HepG2 (cell line): ENCODE data around the gene ANTXR1. TPM values are rescaled to one million over a fixed set of nuclear protein-coding genes. Genes with fewer than 3 reads are reported as not detected.

Source experiments
- CSRNP1 ChIP-seq: sonication (generic); formaldehyde crosslinking; IDR thresholded peaks from 2 replicates; pipeline ENCODE4 v1.8.1; 2023; ENCODE audit warnings: mild to moderate bottlenecking, missing genetic modification reagents
- FOXC1 ChIP-seq: sonication (generic); formaldehyde crosslinking; IDR thresholded peaks from 2 replicates; pipeline ENCODE4 v1.8.0; 2022; ENCODE audit warnings: mild to moderate bottlenecking, missing genetic modification reagents, borderline replicate concordance
- HDAC6 ChIP-seq: fragments of 200-600 bp; sonication (generic); IDR thresholded peaks from 2 replicates; pipeline ENCODE4 v1.7.0; 2017; ENCODE audit warnings: mild to moderate bottlenecking, antibody characterized with exemption, low read length, low read depth
- HNRNPL ChIP-seq: fragments of 200-400 bp; formaldehyde crosslinking; IDR thresholded peaks from 2 replicates; pipeline ENCODE4 v1.6.1; 2017; ENCODE audit warnings: mild to moderate bottlenecking, low read depth, low read length
- JUN ChIP-seq: sonication (generic); formaldehyde crosslinking; IDR thresholded peaks from 2 replicates; pipeline ENCODE4 v1.4.0; 2020; ENCODE audit warnings: mild to moderate bottlenecking, missing genetic modification reagents
- NBN ChIP-seq: fragments of 450-650 bp; conservative IDR thresholded peaks from 2 replicates; pipeline ENCODE4 v1.6.1; 2017
- PHF8 ChIP-seq: sonication (generic); formaldehyde crosslinking; IDR thresholded peaks from 2 replicates; pipeline ENCODE4 v1.5.0; 2020; ENCODE audit warnings: missing genetic modification reagents
- RNF2 ChIP-seq: fragments of 450-650 bp; conservative IDR thresholded peaks from 2 replicates; pipeline ENCODE4 v1.6.1; 2016; ENCODE audit warnings: low read depth
- SMAD1 ChIP-seq: sonication (generic); formaldehyde crosslinking; IDR thresholded peaks from 2 replicates; pipeline ENCODE4 v1.4.0; 2020; ENCODE audit warnings: missing genetic modification reagents, low read depth, mild to moderate bottlenecking, borderline replicate concordance
- SMARCE1 ChIP-seq: fragments of 450-650 bp; IDR thresholded peaks from 2 replicates; pipeline ENCODE4 v1.6.1; 2017; ENCODE audit warnings: borderline replicate concordance
- SP5 ChIP-seq: IDR thresholded peaks from 2 replicates; pipeline ENCODE4 v1.6.1; 2016; ENCODE audit warnings: low read depth, borderline replicate concordance
- ZFP91 ChIP-seq: sonication (generic); formaldehyde crosslinking; IDR thresholded peaks from 2 replicates; pipeline ENCODE4 v1.9.0; 2022; ENCODE audit warnings: missing genetic modification reagents, mild to moderate bottlenecking, borderline replicate concordance
- ZNF207 ChIP-seq: fragments of 450-650 bp; IDR thresholded peaks from 2 replicates; pipeline ENCODE4 v1.6.1; 2016; ENCODE audit warnings: antibody characterized with exemption, borderline replicate concordance
- ZNF276 ChIP-seq: sonication (generic); formaldehyde crosslinking; IDR thresholded peaks from 2 replicates; pipeline ENCODE4 v1.4.0; 2020; ENCODE audit warnings: mild to moderate bottlenecking, low read depth, missing genetic modification reagents
- ZNF337 ChIP-seq: sonication (generic); formaldehyde crosslinking; IDR thresholded peaks from 2 replicates; pipeline ENCODE4 v1.5.1; 2020; ENCODE audit warnings: missing genetic modification reagents, low read depth, mild to moderate bottlenecking, borderline replicate concordance
- ZNF430 ChIP-seq: sonication (generic); formaldehyde crosslinking; IDR thresholded peaks from 2 replicates; pipeline ENCODE4 v1.9.0; 2021; ENCODE audit warnings: mild to moderate bottlenecking, missing genetic modification reagents
- ZNF446 ChIP-seq: sonication (generic); formaldehyde crosslinking; IDR thresholded peaks from 2 replicates; pipeline ENCODE4 v1.5.0; 2020; ENCODE audit warnings: mild to moderate bottlenecking, missing genetic modification reagents
- ZNF629 ChIP-seq: sonication (generic); formaldehyde crosslinking; conservative IDR thresholded peaks from 2 replicates; pipeline ENCODE4 v1.5.0; 2020; ENCODE audit warnings: missing genetic modification reagents
- ZNF772 ChIP-seq: sonication (generic); formaldehyde crosslinking; IDR thresholded peaks from 2 replicates; pipeline ENCODE4 v1.5.0; 2020; ENCODE audit warnings: mild to moderate bottlenecking, missing genetic modification reagents
- ZSCAN5A ChIP-seq: sonication (generic); formaldehyde crosslinking; IDR thresholded peaks from 2 replicates; pipeline ENCODE4 v1.8.0; 2022; ENCODE audit warnings: mild to moderate bottlenecking, missing genetic modification reagents, borderline replicate concordance
- polyA plus RNA-seq, 8 experiments: library from polyadenylated mRNA; depleted of rRNA in 3 of 8; stranded (reverse) in 7 of 8; unstranded in 1 of 8; fragments of >200 nt; fragmentation: Illumina TruSeq in 4 of 8; extraction: Trizol in 4 of 8; gene quantifications; 2 replicates each; pipeline versions ENCODE4 v1.2.1 to v1.2.3, GENCODE V29; 2011 to 2016; ENCODE audit warnings: low read depth in 4 of 8, missing spikeins in 1 of 8, mixed read lengths in 1 of 8; ENCODE audit not compliant: insufficient read depth in 1 of 8
- total RNA-seq, 5 experiments: library from RNA; depleted of rRNA; stranded (reverse); fragments of >200 nt; fragmentation: Illumina TruSeq; extraction: Trizol; gene quantifications; 2 replicates each; pipeline ENCODE4 v1.2.3, GENCODE V29; 2016; ENCODE audit warnings: low read depth in 1 of 5
- TF ChIP-seq, protein P1 (sequence below): IDR thresholded peaks from 2 replicates; pipeline ENCODE4 v1.6.1; 2016; ENCODE audit warnings: low read depth, borderline replicate concordance
- TF ChIP-seq, protein P2 (sequence below): IDR thresholded peaks from 2 replicates; pipeline ENCODE4 v1.6.1; 2018; ENCODE audit warnings: missing genetic modification reagents

Gene ANTXR1
- total and polyA plus RNA-seq, 2 of the 13 experiments (the other 11 are each of a cell fraction or from before 2014, with no cell fraction given) = 4.5 to 12.7 TPM

DNA sequence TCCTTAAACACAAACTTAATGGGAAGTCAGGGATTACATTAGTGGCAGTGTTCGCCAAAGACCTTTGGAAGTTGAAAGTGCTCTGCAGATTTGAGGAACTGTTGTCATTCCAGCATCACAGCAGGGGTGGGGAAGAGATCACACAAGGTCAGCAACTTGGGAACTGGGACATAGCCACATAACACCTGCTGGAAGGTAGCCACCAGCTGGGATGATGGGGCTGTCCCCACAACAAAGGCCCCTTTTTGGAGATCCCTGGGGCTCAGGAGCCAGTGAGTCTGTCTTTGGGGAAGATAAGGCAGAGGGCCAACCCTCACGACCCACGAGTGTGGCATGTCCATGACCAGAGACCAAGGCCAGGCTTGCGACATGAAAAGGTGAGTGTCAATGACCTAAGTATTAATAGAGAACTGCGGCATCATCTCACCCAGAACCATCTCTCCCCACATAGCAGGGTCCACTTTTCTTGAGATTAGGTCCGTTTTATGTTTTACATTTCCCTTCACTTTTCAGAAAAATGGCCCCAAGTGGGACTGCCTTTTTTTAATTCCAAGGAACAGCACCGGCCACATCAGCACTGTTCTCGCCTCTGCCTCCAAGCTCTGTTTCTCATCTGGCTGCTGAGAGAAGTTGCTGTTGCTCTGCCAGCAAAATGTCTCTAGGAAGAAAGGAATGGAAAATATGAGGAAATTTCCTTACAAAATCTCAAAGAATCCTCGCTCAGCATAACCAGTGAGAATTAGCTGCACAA, 267.1 kb downstream of the ANTXR1 start (continued):
- TF ChIP-seq ZNF772 = peak; percentile 59; the same call in 1 of the 2 replicates
- no peak; the same call in 1 of the 2 replicates for TF ChIP-seq ZSCAN5A
- 0 out of 2 replicates have a peak, but pooled peaks have one; percentile 21 for TF ChIP-seq ZNF446 (CRISPR knock-in tag)
- no peak for TF ChIP-seq JUN (CRISPR knock-in tag)
- TF ChIP-seq, protein P1, sequence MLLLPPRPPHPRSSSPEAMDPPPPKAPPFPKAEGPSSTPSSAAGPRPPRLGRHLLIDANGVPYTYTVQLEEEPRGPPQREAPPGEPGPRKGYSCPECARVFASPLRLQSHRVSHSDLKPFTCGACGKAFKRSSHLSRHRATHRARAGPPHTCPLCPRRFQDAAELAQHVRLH = peak; percentile 31; the same call in 1 of the 2 replicates
- no peak; the same call in 1 of the 2 replicates for TF ChIP-seq SP5 (CRISPR knock-in tag)
- TF ChIP-seq ZNF629 (CRISPR knock-in tag) = no peak; the same call in 1 of the 2 replicates
- no peak for TF ChIP-seq SMARCE1
- TF ChIP-seq HDAC6 = 0 out of 2 replicates have a peak, but pooled peaks have one; percentile 21
- no peak for TF ChIP-seq ZNF276 (CRISPR knock-in tag)
- TF ChIP-seq FOXC1 (CRISPR knock-in tag) = no peak
- TF ChIP-seq RNF2 = no peak
- TF ChIP-seq ZNF337 = no peak
- TF ChIP-seq, protein P2, sequence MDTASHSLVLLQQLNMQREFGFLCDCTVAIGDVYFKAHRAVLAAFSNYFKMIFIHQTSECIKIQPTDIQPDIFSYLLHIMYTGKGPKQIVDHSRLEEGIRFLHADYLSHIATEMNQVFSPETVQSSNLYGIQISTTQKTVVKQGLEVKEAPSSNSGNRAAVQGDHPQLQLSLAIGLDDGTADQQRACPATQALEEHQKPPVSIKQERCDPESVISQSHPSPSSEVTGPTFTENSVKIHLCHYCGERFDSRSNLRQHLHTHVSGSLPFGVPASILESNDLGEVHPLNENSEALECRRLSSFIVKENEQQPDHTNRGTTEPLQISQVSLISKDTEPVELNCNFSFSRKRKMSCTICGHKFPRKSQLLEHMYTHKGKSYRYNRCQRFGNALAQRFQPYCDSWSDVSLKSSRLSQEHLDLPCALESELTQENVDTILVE (CRISPR knock-in tag) = no peak
- TF ChIP-seq ZFP91 (CRISPR knock-in tag) = no peak
- no peak for TF ChIP-seq CSRNP1
- TF ChIP-seq HNRNPL = no peak
- TF ChIP-seq ZNF207 = no peak
- TF ChIP-seq NBN = no peak
- 0 out of 2 replicates have a peak, but pooled peaks have one; percentile 18 for TF ChIP-seq SMAD1 (CRISPR knock-in tag)
- TF ChIP-seq PHF8 (CRISPR knock-in tag) = no peak
- TF ChIP-seq ZNF430 (CRISPR knock-in tag) = 0 out of 2 replicates have a peak, but pooled peaks have one; percentile 26
